HG03097 (cell line): Measurements from ENCODE around the gene DPYD.
A peak's percentile ranks its signal among the peaks of the same experiment; 100 is the strongest.

Experiments
- ATAC-seq: cut with Tn5 transposase; IDR thresholded peaks from one replicate; pipeline ENCODE4 v1.9.1; 2021; ENCODE audit not compliant: unreplicated experiment, low FRiP score

DPYD gene

DNA sequence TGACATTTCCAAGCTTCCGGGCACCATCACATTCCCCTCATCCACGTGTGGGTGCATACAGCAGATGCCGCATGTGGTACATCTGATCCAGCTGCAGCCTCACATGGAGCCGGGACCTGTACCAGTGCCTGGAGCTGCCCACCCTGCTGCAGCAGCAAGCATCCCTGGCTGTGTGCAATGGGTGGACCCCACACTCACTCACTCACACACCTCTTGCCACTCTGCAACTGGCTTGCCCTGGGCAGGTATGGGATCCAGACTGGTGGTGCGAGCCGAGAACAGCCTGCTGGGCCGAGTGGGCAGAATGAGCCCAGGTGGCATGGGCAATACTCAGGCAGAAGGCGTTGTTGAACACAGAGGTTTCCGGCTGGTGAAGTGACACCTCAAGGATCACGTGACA, 75.0 kb downstream of the DPYD start:
- ATAC-seq: no peak

DNA sequence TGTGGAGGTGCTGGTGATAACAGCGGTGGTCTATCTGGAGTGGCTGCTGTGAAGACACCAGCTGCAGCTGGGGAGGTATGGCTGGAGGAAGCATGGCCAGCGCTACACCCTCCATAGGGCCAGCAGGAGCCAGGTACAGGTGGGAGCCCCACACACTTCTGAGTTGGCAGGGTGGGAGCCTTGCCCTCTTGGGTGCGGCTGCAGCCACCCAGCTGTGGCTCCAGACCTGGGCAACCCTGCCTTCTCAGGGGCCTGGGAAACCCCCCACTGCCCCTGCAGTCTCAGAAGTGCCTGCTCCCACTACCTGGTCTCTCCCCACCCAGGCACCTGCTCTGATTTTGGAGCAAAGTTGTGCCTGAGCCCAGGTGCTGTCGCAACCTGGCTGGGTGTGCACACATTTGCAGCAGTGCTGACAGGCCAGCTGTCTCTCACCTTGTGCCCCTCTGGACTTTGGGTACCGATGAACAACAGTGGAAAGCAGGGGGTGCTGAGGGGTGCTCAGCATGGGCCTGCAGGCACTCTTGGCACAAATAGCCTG, 76.2 kb downstream of the DPYD start:
- no peak for ATAC-seq

DNA sequence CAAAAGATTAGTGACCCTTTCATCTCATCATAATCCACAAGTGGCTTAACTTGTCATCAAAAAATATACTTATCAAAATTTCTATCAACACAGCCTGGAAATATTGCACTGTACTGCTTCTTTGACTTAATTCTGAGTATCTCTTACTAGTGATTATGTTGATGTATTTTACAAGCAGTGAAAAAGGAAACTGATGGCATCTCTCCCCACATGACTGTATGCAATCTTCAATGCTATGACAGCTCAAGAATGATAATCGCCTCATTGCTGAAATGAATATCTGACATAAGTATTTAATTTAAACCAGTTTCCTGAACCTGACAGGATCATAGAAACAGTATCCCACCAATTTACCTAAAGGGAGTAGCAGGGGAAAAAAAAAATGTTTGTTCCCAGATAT, 79.5 kb downstream of the DPYD start:
- ATAC-seq: no peak

DNA sequence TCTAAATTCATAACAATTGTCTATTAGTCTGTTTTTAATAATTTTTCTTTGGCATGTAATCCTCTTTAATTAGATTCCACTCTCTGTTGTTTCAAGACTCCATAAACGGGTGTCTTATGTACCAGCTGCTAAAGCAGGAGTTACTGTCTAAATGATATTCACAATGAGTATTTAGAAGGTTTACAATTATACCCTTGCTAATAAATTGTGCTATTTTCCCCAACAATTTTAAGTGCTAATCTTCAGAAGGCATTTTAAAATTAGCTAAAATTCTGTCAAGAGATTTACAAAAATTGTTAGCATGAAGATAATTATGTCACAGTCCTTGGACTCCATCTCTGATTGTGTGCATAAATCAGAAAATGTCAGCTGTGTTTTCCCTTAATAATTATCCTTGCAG, 83.7 kb downstream of the DPYD start:
- no peak for ATAC-seq

DNA sequence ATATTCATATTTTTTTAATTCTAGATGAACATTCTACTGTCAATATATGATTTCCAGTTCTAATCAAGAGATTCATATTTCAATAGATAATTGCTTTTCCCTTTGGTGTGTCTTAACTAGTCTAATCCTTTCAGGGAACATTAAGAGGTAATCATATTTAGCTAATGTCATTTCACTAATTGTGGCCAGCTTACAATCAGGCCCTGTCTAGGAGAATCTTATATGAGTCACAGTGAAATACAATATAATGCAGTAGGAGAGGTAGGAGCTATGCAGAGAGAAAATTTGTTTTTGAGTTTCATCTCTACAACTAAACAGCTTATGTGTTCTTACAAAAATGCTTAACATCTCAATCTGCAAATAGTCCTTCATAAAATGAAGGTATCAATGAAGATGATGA, 85.9 kb downstream of the DPYD start:
- ATAC-seq: no peak

DNA sequence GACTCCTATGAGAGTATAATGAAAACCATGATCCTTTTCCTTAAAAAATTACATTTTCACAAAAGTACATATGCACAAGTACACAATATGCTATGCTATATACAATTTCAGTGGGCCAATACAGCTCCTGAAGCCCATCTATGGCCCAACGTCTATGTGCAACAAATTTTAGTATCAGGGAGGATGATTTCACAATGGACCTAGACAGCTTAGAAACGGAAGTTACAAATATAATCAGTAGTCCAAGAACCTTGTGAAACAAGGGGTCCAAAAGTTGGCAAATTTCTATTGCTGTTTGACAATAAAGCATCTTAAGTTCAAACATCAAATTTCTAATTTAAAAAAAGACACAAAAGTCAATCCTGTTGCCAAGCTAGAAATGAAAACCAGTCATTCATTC, 87.0 kb downstream of the DPYD start:
- ATAC-seq: no peak

DNA sequence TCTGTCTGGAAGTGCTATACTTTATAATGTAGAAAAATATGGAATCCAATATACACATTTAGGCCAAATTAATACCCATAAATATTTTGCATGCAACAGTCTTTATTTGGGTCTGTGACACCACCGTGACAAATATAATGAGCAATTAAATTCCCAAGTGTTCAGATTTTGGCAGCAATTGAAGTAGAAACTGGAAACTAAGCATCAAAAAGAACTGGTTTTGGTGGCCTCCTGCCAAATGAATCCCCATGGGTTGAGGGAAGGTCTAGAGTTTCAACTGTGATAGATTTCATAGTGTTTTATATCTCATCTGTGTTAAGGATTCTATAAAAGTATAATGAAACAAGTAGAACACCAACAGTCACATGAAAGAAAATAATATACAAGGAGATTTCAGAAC, 88.4 kb downstream of the DPYD start:
- no peak for ATAC-seq

DNA sequence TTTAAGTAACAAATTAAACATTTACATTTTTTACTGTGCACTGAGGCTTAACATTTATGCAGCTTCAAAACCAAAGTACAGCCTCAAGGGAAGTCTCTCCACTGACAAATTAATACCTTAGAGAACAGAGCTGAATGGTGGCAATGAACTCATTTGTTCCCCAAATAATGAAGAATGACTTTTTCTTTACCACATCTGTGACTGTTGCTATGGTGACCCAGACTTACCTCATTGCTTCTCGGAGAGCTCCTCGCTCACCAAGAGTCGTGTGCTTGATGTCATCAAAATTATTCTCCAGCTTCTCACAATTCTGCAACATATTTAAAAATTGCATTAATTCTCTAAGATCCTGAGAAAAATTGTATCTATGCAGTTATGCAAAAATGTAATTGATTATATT, 92.9 kb downstream of the DPYD start:
- ATAC-seq: no peak

DNA sequence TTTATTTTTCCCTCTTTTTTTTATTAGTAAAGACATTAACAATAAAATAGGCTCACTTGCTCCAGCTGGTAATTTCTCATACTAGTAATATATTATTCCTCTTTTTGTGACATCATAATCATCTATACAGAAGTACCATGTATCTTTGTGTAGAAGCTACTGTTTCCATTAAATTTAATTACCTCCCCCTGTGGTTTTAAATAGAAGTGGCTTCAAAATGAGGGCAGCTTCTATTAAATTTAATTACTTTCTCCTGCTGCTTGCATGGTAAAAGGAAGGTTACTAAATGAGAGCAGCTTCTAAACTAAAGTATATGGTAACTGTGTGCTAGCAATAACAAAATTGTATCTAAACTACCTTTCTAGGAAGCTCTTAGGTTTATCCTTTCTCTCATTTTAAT, 94.0 kb downstream of the DPYD start:
- no peak for ATAC-seq

DNA sequence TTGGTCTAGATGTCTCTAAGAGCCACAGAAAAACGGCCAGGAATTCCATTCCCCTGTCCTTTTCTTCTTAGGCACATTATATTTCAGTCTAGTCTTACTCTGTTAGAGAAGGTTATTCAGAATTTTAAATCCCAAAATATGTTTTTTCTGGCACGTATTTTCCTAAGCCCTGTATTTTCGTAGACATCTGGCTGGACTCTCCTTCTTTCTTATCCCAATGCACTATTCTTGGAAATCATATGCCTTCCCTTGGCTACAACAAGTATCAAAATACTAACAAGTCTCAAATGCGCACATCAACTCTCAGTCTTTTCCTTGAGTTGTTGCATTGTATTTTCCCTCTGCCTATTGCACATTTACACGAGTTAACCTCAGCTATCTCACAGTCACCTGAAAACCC, 96.2 kb downstream of the DPYD start:
- no peak for ATAC-seq

DNA sequence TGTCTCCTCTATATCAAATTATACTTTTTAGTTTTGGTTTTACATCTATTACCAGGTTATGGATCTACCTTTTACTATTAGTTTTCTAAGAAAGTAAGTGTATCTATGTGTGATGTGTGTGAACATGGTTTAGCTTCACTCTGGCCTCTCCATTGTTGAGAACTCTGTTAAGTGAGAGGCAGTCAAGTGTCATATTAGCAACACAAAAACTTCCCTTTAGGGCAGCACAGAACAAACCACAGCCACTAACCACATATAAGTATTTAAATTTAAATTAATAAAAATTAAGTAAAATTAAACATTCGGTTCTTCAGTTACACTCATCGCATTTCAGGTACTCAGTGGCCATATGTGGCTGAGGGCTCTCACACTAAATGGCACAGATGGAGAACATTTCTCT, 96.6 kb downstream of the DPYD start:
- no peak for ATAC-seq

DNA sequence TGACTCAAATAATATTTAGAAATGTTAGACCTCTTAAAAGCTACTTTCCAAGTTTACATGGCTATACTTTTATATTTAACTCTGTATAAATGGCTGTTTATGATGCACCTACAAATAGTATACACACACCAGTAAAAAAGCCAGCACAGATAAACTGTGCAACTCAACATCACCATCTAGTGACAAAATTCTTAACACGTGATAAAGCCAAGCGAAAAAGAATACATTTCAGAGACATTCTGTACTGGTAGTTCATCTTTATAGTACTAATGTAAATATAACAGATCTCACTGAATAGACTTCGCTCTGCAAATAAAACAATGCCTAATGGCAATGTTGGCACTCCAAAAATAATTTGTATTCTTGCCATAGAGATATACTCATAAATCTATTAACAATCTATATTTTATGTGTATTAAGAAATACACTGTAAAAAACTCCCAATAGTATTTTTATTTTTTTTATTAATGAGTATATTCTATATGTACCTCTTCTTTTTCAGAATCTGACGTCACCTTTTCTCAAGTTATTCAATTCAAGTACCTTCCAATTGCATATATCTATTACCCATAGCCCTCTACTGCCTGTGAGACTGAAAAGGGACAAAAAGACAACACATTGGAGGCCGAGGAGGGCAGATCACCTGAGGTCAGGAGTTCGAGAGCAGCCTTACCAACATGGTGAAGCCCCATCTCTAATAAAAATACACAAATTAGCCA, 100.2 kb downstream of the DPYD start:
- ATAC-seq: peak; percentile 74

DNA sequence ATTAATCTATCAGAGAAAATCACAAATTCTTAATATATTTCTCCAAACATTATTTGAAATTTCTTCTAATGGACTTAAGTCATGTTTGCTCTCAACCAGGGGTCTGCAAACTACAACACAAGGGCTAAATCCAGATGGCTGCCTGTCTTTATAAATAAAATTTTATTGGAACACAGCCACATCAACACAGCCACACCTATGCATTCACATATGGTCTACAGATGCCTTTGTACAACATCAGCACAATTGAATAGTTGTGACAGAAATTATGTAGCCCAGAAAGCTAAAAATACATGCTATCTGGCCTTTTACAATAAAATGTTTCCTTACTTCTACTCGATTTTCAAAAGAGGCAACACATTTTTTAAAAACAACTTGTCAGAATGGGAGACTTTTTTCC, 103.9 kb downstream of the DPYD start:
- ATAC-seq: no peak

DNA sequence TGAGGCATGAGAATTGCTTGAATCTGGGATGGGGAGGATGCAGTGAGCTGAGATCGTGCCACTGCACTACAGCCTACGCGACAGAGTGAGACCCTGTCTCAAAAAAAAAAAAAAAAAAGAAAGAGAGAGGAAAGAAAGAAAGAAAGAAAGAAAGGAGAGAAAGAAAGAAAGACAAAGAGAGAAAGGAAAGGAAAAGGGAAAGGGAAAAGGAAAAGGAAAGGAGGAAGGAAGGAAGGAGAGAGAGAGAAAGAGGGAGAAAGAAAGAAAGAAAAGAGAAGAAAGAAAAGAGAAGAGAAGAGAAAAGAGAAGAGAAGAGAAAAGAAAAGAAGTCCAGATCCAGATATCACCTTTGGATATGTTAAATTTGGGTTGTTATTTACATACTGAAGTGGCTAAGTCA, 106.0 kb downstream of the DPYD start:
- no peak for ATAC-seq

DNA sequence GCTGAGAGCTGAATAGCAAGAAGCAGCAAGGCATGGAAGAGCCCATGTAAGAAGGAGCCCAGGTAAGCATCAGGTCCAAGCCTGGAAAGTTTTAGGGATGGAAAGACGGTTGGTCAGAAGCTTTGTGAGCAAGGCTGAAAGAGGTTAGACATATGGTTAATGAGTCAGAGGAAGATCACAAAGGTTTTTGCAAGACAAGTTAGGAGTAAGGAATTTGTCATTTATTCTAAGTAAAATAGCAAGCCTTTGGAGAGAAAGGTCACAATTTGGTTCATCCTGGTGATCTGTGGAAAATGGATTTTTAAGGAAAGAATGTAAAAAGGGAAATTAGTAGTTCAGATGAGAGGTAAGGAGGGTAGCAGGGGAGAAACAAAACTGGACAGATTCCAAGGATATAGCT, 106.7 kb downstream of the DPYD start:
- ATAC-seq: no peak

DNA sequence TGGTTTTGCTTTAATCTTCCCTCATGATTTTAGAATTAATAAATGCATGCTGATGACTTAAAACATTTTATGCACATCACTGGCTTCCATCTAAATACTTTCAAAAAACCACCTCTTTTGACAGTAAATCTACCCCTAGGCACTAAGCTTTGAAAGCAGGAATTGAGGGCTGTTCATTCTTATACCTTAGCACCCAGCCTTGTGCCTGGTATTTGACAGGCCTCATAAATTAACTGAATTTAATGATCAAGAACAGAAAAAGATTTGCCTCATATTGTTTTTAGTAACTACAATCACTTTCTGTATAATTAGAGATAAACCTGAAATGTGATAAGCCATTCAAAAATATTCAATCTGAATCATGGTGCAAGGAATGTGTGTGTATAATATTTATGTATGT, 108.8 kb downstream of the DPYD start:
- no peak for ATAC-seq

DNA sequence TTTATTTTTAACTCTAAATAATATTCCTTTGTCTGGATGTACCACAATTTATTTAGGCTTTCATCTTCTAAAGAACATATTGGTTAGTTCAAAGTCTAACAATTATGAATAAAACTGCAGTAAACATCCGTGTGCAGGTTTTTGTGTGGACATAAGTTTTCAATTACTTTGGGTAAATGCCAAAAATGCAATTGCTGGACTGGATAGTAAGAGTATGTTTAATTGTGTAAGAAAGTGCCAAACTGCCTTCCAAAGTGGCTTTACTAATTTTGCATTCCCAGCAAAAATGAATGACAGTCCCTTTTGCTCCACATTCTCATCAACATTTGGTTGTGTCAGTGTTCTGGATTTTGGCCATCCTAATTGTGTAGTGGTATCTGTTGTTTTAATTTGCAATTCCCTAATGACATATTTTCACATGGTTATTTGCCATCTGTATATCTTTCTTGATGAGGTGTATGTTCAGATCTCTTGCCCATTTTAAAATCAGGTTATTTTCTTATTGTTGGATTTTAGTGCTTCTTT, 113.8 kb downstream of the DPYD start:
- ATAC-seq: no peak

DNA sequence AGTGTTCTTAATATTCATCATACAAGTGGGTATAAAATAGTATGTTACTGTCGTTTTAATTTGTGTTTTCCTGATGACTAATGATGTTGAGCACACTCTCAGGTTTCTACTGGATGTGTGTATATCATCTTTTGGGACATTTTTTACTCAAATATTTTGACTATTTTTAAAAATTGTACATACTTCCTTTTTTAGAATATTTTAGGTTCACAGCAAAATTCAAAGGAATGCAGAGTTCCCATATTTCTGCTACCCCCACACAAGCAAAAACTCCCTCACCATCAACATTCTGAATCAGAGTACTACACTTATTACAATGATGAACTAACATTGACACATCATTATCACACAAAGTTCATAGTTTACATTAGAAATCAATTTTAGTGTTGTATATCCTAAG, 114.5 kb downstream of the DPYD start:
- ATAC-seq: no peak

DNA sequence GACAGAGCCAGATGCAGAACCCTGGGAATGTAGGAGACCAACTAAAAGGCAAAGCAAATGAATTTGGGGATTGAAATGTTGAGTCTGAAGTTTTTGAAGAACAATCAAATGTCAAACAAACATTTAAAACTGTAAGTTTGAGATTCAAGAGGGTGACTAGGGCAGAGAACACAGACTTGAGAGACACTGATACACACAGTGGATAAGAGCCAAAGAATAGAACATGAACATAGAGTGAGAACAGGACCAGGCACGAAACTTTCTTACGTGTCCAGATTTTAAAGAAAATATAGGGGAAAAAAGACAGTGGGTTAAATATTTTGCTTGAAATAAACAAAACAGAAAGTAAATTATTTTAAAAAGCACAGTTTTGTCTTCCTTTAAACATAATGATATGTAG, 115.7 kb downstream of the DPYD start:
- ATAC-seq: no peak

DNA sequence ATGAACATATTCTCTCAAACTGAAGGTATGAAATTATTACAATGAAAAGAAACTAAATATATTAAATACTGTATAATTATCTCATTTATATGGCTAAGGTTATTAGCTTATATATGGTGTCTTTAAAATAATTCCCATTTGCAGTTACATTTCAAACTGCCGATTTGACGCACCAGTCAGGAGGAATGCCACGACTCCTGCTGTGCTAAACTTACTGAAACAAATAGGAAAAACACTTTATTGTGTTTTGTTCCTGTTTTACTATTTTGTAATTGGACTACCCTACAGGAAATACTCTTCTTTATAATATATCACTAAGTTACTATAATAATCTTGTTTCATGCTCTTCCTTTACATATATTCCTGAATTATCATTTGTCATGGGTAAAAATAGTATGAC, 117.8 kb downstream of the DPYD start:
- no peak for ATAC-seq

DNA sequence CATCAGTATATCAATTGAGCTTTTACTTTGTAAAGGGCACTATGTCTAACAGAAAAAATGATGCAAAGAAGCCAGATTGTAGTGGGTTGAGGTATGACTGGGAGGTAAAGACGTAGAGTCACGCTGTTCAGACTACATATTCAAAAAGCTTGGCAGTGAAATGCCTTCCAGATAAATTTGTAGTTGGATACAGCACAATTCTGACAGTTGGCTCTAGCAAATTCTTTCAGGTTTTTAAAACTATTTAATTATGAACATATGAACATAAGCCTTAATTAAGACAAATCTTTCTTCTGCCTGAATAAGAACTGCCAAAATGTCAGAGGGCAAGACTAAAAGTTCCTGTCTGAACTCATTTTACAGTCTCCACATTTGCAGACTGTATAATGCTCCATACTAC, 118.8 kb downstream of the DPYD start:
- no peak for ATAC-seq

DNA sequence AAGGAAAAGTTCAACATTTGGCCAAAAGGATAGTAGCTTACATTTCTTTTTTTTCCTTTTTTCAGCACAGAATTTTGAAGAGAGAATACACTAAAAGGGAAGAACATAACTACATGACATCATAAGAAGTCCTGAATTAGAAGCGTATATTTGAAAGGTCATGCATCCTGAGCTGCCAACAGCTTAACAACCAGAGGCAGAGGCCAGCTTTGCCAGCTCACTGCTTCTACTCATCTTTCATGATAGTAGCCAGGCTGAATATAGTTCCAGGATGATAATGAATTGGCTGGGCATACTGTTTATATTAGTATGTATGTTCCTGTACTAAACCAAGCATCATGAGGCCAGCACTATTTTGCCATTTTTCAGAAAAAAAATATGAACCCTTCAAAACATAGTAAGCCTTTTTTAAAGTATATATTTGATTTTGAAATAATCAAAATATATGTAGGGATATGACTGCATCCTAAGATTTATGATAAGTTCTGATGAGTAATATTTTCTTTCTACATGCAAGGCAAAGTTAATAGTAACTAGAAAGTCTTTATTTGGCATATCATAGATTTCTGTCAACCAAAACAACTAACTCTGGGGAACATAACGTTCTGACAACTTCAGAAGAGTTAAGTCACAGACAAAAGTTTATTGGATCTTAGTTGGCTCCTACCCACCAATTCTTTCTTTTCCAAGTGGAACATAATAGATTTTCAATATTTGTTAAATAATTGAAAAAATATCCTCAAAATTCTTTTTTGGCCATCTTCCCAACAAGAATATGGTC, 123.2 kb downstream of the DPYD start:
- ATAC-seq: no peak
